Esophagus squamous epithelium (tissue), 5 donors: ENCODE results near the gene LY6G6F. TPM values are rescaled to one million over a fixed set of nuclear protein-coding genes. Genes with fewer than 3 reads are reported as not detected.

Experiments
- DNase-seq: peaks from one replicate; lab custom pipeline; 2025; lab: John Stamatoyannopoulos, UW
- H3K27ac ChIP-seq, 4 donors: fragments of 200-600 bp; sonication (generic); one replicate each; pipeline ENCODE4 v1.5.1; 2016 to 2019; ENCODE audit warnings: mild to moderate bottlenecking in 1 of 4
- H3K27me3 ChIP-seq, 4 donors: fragments of 200-600 bp; sonication (generic); 1 replicate in 3 of 4; 2 replicates in 1 of 4; pipeline versions ENCODE4 v1.5.1 to v1.6.0; 2017 to 2021; ENCODE audit warnings: antibody characterized with exemption in 1 of 4
- H3K36me3 ChIP-seq, 3 donors: fragments of 200-600 bp; sonication (generic); one replicate each; pipeline ENCODE4 v1.5.1; 2016 to 2019
- H3K4me1 ChIP-seq, 3 donors: fragments of 200-600 bp; sonication (generic); one replicate each; pipeline ENCODE4 v1.5.1; 2017 to 2019
- H3K4me3 ChIP-seq, 4 donors: fragments of 200-600 bp; sonication (generic); 1 replicate in 3 of 4; 2 replicates in 1 of 4; pipeline ENCODE4 v1.5.1; 2016 to 2019; ENCODE audit warnings: mild to moderate bottlenecking in 2 of 4, moderate library complexity in 1 of 4
- H3K9me3 ChIP-seq, 3 donors: fragments of 200-600 bp; sonication (generic); one replicate each; pipeline ENCODE4 v1.5.1; 2016 to 2019
- CTCF ChIP-seq, 6 experiments: fragments of 450-650 bp in 4 of 6; fragments of 200-600 bp in 2 of 6; sonication (generic) in 2 of 6; IDR thresholded peaks; one replicate each; pipeline ENCODE4 v1.5.1; 2016 to 2019; ENCODE audit warnings: antibody characterized with exemption in 6 of 6, mild to moderate bottlenecking in 4 of 6, moderate library complexity in 4 of 6
- POLR2A ChIP-seq, 4 donors: fragments of 450-650 bp; IDR thresholded peaks; one replicate each; pipeline ENCODE4 v1.6.1; 2017; ENCODE audit warnings: antibody characterized with exemption in 4 of 4, mild to moderate bottlenecking in 4 of 4, moderate library complexity in 3 of 4
- WGBS, 2 donors: methylation state at CpG; one replicate each; pipeline ENCODE4 v1.1.5; 2018; 5-methylcytosine and 5-hydroxymethylcytosine counted together
- intact Hi-C: fragments of 100-400 bp; cut with DNase I; formaldehyde crosslinking; loops from one replicate; pipeline ENCODE4 v1.15.0; 2022
- total RNA-seq, 4 donors: library from RNA; depleted of rRNA; stranded (reverse); fragments of >200 nt; gene quantifications; one replicate each; pipeline ENCODE4 v1.1.0, GENCODE V29; 2016
- donor health status: DM: yes; HTN: yes; CAD: no.

LY6G6F gene
- total RNA-seq, 4 donors from 2014 or later: not detected

DNA sequence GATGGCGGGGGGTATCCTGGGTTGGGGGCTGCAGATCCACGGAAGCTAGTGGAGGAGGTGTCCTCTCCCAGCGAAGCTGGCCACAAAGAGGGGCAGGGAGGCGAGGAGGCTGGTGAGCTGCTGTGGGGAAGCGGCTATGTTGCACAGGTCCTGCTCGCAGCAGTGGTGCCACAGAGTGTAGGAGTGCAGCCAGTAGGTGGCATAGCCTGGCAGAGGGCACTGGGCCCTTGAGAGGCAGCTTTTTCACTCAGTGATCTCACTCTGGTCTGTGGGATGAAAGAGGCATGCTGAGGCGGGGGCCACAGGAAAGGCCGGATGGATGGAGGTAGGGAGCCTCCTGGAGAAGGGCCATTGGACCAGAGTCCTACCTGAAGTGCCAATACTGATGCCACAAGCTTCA lies 5.6 kb downstream of the LY6G6F start:
- WGBS, 2 donors: 53 to 60% methylated on average over 7 of the region's 8 CpGs

DNA sequence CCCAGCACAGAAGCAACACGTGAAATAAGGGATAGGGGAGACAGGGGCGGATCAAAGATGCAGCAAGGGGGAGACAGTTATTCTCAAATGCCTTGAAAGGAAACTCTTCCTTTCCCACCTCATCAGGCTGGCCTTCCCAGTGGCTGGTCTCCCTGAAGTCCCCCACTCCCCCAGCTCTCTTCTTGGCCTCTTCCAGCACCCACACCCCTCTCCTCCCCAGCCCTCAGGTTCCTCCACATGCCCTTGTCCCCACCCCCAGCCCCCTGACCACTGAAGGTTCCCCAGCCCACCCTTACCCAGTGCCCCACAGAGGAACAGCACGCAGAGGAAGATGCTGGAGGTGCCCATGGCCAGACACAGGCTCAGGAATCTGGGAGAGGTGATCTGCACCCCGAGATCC lies 6.8 kb downstream of the LY6G6F start:
- no peak overlapping the region for H3K4me3 ChIP-seq
- no peak for DNase-seq
- intact Hi-C loops: no loop called here
- no peak for TF ChIP-seq POLR2A (IDR thresholded peaks at IDR 0.05)
- no peak for TF ChIP-seq CTCF (IDR thresholded peaks at IDR 0.05)
- H3K9me3 ChIP-seq: no peaks in the 10 kb centered on the region
- H3K4me1 ChIP-seq: peaks cover 17 to 72% (median 42%) of the 10 kb centered on the region in 3 donors
- peak overlapping the region in 3 of 4 donors; percentile 47 to 84 (median 79) for H3K27ac ChIP-seq
- WGBS, 2 donors: 57 to 68% methylated on average over 2 to 4 of the region's 4 CpGs
- H3K36me3 ChIP-seq: no peaks in the 10 kb centered on the region
- no peaks in the 10 kb centered on the region for H3K27me3 ChIP-seq

More for the DNA sequence above, 5.6 kb downstream of the LY6G6F start:
- intact Hi-C loops: no loop called here
- peak in 5 of 6 experiments; percentile 29 to 68 (median 38) for TF ChIP-seq CTCF (IDR thresholded peaks at IDR 0.05)
- TF ChIP-seq POLR2A (IDR thresholded peaks at IDR 0.05): peak in 1 of 4 donors; percentile 15
- Histone ChIP-seq H3K4me3 (no peak overlapping the region), H3K36me3 (no peaks in the 10 kb centered on the region), H3K27ac (peak overlapping the region; percentile 47 to 84 (median 68)), H3K9me3 (no peaks in the 10 kb centered on the region), H3K4me1 (peaks cover 12 to 62% (median 35%) of the 10 kb centered on the region in 3 donors), H3K27me3 (no peaks in the 10 kb centered on the region)
- no peak for DNase-seq

- Histone ChIP-seq H3K27ac (peak overlapping the region in 3 of 4 donors; percentile 47 to 84 (median 79)), H3K9me3 (no peaks in the 10 kb centered on the region), H3K36me3 (no peaks in the 10 kb centered on the region), H3K27me3 (no peaks in the 10 kb centered on the region), H3K4me1 (peaks cover 17 to 79% (median 44%) of the 10 kb centered on the region in 3 donors), H3K4me3 (no peak overlapping the region)
- intact Hi-C loops: no loop called here
- WGBS, 2 donors: 16 to 29% methylated on average over 4 to 5 of the region's 5 CpGs
- no peak for DNase-seq
- no peak for TF ChIP-seq POLR2A (IDR thresholded peaks at IDR 0.05)
- no peak for TF ChIP-seq CTCF (IDR thresholded peaks at IDR 0.05)
Measured at GRCh38 chr6:31713991-31714684, 7.5 kb downstream of the LY6G6F start.

DNA sequence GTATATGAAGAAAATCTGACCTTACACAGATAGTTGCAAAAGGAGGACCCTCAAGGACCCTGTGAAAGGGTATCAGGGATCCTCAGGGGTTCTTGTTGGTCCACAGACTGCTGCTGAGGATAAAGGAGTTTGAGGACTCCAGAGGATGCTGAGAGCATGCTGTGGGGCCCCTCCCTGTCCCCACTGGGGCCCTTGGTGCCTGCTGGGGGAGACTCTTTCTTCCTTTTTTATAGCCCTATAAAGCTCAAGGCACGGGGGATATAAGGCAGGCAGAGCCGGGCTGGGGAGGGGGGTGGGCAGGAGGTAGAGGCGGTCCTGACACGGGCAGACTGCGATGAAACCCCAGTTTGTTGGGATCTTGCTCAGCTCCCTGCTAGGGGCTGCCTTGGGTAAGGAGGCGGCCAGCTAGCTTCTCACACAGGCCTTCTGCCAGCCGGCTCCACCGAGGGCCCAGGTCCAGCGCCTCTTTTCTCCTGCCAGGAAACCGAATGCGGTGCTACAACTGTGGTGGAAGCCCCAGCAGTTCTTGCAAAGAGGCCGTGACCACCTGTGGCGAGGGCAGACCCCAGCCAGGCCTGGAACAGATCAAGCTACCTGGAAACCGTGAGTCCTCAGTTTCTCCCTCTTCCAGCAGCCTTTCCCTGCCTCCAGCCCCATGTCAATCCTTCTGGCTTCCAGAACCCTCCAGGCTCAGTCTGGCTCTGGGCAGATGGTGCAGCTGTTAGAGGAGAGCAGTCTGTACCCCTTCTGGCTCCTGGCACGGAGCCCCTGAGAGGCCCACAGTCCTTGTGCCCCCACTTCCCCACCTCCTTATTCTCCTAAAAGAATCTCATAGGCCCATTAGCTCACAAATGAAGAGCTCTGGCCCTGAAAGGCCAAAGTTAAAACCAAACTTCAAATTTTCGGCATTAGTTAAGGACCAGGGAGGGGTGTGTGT lies 8.6 kb downstream of the LY6G6F start, which contains the start of gene LY6G6D:
Gene LY6G6D (plus strand): TSS at position 327 of the 937 bp plus-strand sequence. CDS start 8 bp downstream, at position 335.
- WGBS, 2 donors: 74 to 95% methylated on average over 4 of the region's 16 CpGs
- DNase-seq: no peak
- intact Hi-C loops: no loop called here
- TF ChIP-seq CTCF (IDR thresholded peaks at IDR 0.05) (no peak), POLR2A (IDR thresholded peaks at IDR 0.05) (no peak)
- no peak within 1 kb of the TSS for H3K4me3 ChIP-seq
- no peaks in the 10 kb centered on the region for H3K36me3 ChIP-seq
- peak within 1 kb of the TSS; percentile 9 to 84 (median 63) for H3K27ac ChIP-seq
- no peaks in the 10 kb centered on the region for H3K9me3 ChIP-seq
- H3K4me1 ChIP-seq: peaks cover 17 to 91% (median 51%) of the 10 kb centered on the region in 3 donors
- H3K27me3 ChIP-seq: no peaks in the 10 kb centered on the region
